Stimulated activated CD4-positive, alpha-beta T cell treated with anti-CD3 and anti-CD28 coated beads, Interleukin-15, amount 100 ng/mL, for 1 hour (primary cell): ENCODE results near the gene THEM4.

Source experiments
- DNase-seq, 2 donors: peaks; one replicate each; pipeline ENCODE4 v3.0.0-alpha.2; 2020; ENCODE audit warnings: low read depth in 1 of 2, low spot score in 1 of 2

Gene THEM4

DNA sequence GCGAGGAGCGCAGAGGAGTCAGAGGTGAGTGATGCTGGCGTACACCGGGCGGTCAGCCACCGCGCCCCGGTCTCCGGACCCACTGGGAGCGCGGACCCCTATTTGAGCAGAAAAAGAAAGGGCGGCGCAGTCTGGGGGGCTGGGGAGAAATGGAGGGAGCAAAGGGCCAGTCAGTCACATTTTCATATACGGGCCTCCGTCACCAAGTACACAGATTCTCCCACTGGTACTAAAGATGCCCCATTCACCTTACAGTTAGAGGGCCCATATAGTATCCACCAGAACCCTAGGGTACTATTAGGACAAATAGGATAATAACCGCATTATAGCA, 70.3 kb downstream of the THEM4 start:
- DNase-seq, result no peak

GRCh38 chr1:151838222-151839081, 70.9 kb downstream of the THEM4 start:
- DNase-seq, result no peak

- DNase-seq, result no peak
Observed at GRCh38 chr1:151837884-151838221, 71.5 kb downstream of the THEM4 start.

- no peak for DNase-seq
Observed at GRCh38 chr1:151837197-151837596, 72.1 kb downstream of the THEM4 start.

DNA sequence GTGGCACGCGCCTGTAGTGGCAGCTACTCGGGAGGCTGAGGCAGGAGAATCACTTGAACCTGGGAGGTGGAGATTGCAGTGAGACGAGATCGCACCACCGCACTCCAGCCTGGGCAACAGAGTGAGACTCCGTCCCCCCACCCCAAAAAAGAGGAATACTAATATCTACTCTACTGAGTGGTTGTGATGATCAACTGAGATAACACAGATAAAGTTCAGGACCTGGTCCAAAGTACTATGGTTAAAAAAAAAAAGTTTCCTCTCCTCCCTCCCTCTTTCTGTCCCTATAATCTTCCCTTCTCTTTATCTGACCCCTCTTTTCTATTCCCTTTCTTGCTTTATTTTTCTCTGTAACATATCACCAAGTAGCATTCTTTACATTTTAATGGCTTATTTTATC, 73.7 kb downstream of the THEM4 start:
- DNase-seq, result no peak

GRCh38 chr1:151834239-151834638, 75.1 kb downstream of the THEM4 start:
- no peak for DNase-seq

GRCh38 chr1:151833172-151833900, 76.0 kb downstream of the THEM4 start:
- no peak for DNase-seq

DNA sequence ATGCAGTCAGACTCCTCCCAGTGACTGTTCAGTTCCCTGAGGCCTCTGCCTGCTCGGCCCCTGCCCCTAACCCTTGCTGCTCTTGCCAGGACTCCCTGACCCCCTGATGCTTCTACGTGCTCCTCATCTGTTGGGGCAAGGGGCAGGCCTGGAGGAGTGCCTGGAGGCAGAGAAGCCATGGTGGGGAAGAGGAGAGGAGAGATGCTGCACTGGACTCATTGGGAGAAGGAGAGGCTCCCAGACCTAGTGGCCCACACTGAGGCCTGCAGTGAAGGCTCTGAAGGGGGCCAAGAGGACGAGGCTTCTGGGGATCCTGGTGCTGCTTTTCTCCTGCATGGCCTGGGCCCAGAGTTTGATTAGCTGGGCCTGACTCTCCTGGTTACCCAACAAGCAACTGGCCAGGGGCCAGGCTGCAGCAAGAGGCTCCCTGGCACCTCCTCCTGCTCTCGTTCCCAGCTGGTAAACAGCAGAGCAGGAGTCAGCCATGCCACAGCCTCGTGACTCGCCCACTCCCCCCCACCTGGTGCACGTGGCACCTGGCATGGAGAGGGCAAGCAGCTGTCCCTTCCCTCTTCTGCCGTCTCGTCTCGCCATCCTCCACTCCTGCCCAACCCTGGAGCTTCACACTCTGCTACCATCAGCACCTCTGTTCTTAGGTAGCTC, 76.9 kb downstream of the THEM4 start:
- DNase-seq, result no peak

GRCh38 chr1:151831605-151832004, 77.7 kb downstream of the THEM4 start, which contains the start of gene RORC:
Gene RORC (minus strand): TSS chr1:151831802. CDS start chr1:151831764, 38 bp downstream.
- DNase-seq, result no peak

GRCh38 chr1:151831256-151831591, 78.1 kb downstream of the THEM4 start:
- no peak for DNase-seq

DNA sequence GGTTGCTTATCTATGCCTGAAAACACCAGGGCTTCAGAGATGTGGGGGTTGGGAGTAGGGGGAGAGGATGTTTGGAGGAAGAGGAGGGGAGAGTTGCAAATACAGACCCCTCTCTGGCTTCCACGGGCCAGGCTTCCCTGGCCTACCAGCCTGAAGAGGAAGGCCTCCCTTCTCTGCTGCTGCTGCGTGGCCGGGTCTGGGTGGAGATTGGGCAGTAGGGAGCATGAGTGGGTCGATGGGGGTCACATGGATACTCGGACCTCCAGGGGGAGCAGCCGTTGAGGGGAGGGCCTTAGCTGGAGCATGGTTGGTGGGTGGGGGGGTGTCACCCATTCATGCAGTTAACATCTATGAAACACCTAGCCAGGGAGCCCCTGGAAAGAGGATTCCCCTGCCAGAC, 79.3 kb downstream of the THEM4 start:
- no peak for DNase-seq

DNA sequence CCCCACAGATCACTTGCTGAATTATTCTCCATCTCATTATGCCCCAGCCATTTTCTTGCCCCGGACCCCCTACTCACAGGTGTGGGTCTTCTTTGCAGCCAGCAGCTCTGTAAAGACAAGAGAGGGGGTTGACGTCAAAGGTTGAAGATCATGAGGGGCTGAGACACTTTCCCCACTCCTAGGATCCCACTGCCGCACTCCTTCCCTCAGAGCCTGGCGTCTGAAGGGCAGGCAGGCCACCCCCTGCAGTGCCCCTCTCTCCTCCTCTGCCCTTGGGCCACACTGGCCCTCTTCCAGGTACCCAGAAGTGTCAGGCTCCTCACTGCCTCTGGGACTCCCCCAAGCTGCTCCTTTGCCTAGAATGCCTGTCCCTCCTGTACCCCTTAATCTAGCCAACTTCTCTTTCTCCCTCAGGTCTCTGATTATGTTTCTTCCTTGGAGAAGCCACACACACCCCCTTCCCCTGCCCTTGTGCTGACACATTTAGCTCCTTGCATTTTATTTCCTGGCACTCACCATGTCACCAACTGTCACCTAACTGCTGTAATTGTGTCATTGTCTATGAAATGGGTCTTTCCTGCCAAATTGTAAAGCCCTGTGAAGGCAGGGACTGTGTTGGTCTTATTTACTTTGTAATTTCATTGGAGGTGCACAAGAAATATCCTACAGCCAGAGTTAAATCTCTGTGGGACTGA, 79.8 kb downstream of the THEM4 start:
- no peak for DNase-seq

DNA sequence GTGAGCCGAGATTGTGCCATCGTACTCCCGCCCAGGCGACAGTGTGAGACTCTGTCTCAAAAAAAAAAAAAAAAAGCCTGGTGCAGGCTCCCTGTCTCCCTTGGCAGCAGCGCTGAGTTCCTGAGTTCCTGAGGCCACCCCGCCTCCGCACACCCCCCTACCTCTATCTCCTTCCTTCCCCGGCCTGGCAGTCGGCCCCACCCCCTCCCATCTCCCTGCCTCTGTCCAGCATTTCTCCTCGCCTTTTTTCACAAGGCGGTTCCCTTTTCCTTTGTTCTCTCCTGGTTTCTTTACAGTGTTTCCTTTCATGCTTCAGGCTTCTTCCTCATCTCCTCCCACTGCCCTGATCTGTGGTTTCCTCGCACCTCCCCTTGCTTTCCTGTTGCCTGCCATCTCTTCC, 80.4 kb downstream of the THEM4 start:
- no peak for DNase-seq

- DNase-seq, result no peak
Observed at GRCh38 chr1:151827853-151828252, 81.5 kb downstream of the THEM4 start.

DNA sequence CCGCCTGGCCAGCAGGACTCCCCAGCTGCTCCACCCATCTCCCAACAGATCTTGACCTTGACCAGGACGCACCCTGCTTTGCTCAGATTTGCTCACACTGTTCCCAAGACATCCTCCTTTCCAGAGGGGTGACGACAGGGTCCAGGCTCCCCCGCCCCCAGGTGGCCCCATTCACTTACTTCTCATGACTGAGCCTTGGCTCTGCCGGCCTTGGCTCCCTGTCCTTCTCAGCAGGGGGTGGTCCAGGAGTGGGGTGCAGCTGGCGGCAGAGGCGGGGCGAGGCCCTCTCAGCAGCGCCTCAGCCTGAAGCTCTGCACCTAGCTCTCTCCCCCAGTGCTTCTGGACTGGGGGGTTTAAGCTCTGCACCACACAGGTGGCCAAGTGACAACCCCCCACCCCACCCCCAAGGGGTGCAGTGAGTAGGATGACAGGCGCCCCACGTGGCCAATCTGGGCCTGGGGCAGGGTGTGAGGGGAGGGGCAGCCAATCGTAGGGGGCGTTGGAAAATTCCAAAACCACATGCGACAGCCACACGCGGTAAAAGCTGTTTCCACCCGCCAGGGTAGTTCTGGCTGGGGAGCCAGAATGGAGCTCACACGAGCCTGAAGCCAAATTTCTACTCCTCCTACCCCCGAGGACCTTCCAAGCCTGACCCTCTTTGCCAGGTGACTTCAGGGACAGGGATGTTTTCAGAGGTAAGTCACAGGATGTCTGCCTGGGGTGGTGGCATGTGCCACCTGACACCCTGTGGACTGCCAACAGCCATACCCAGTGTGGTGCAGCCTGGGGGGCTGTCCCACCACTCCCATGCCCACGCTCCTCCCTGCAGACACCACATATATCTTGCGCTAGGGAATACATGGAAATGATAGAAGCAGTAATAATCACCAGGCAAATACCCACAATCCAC, 83.3 kb downstream of the THEM4 start:
- DNase-seq, result peak in 1 of 2 donors; percentile 33

DNA sequence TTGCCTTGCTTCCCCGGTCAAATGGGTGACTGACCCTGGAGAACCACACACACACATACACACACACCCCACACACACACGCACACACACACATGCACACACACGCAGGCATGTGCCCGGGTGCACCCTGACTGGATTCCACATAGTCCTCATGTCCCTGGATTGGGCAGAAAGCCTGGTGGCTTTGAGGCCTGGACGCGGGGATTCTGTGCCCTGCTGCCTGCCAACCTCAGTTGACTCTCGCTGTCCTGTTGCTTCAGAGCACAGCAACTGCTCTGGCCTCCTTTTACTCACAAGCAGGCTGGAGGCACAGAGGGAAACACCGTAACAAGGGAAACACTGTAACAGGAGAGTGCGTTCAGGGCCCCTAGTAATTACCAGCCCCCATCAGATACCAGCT, 84.1 kb downstream of the THEM4 start:
- DNase-seq, result no peak
